Measurements from ENCODE around the gene COL25A1.

Gene COL25A1

GRCh38 chr4:108887034-108887433, 415.4 kb downstream of the COL25A1 start:
- DNase-seq, result no peak
- Histone ChIP-seq H3K4me3 (ENCODE audit: low read depth, low read length) (no peak overlapping the region), H3K27me3 (ENCODE audit: insufficient read depth, low read depth, severe bottlenecking) (no peaks in the 10 kb centered on the region), H3K9me3 (ENCODE audit: severe bottlenecking) (no peaks in the 10 kb centered on the region), H3K36me3 (no peaks in the 10 kb centered on the region), H3K27ac (no peak overlapping the region)
- TF ChIP-seq CTCF (IDR thresholded peaks at IDR 0.05; ENCODE audit: low read depth, low read length), result no peak

- no peak for TF ChIP-seq CTCF (IDR thresholded peaks at IDR 0.05; ENCODE audit: low read depth, low read length)
- Histone ChIP-seq H3K36me3 (no peaks in the 10 kb centered on the region), H3K9me3 (ENCODE audit: severe bottlenecking) (no peaks in the 10 kb centered on the region), H3K27ac (no peak overlapping the region), H3K4me3 (ENCODE audit: low read depth, low read length) (no peak overlapping the region), H3K27me3 (ENCODE audit: insufficient read depth, low read depth, severe bottlenecking) (no peaks in the 10 kb centered on the region)
- DNase-seq, result no peak
Observed at GRCh38 chr4:108885211-108885610, 417.2 kb downstream of the COL25A1 start.

- no peaks in the 10 kb centered on the region for H3K9me3 ChIP-seq (ENCODE audit: severe bottlenecking)
- peak; percentile 50 for DNase-seq
- H3K36me3 ChIP-seq, result no peaks in the 10 kb centered on the region
- no peak for TF ChIP-seq CTCF (IDR thresholded peaks at IDR 0.05; ENCODE audit: low read depth, low read length)
- H3K4me3 ChIP-seq (ENCODE audit: low read depth, low read length), result no peak overlapping the region
- H3K27me3 ChIP-seq (ENCODE audit: insufficient read depth, low read depth, severe bottlenecking), result no peaks in the 10 kb centered on the region
- H3K27ac ChIP-seq, result no peak overlapping the region
Observed at GRCh38 chr4:108884596-108884995, 417.9 kb downstream of the COL25A1 start.

GRCh38 chr4:108881986-108882385, 420.5 kb downstream of the COL25A1 start:
- Histone ChIP-seq H3K4me3 (ENCODE audit: low read depth, low read length) (no peak overlapping the region), H3K9me3 (ENCODE audit: severe bottlenecking) (no peaks in the 10 kb centered on the region), H3K27me3 (ENCODE audit: insufficient read depth, low read depth, severe bottlenecking) (no peaks in the 10 kb centered on the region), H3K36me3 (no peaks in the 10 kb centered on the region), H3K27ac (no peak overlapping the region)
- no peak for DNase-seq
- TF ChIP-seq CTCF (IDR thresholded peaks at IDR 0.05; ENCODE audit: low read depth, low read length), result no peak

- Histone ChIP-seq H3K36me3 (no peaks in the 10 kb centered on the region), H3K27ac (no peak overlapping the region), H3K9me3 (ENCODE audit: severe bottlenecking) (no peaks in the 10 kb centered on the region), H3K27me3 (ENCODE audit: insufficient read depth, low read depth, severe bottlenecking) (no peaks in the 10 kb centered on the region), H3K4me3 (ENCODE audit: low read depth, low read length) (no peak overlapping the region)
- DNase-seq, result no peak
- no peak for TF ChIP-seq CTCF (IDR thresholded peaks at IDR 0.05; ENCODE audit: low read depth, low read length)
Observed at GRCh38 chr4:108881190-108881589, 421.3 kb downstream of the COL25A1 start.

GRCh38 chr4:108878806-108879205, 423.7 kb downstream of the COL25A1 start:
- Histone ChIP-seq H3K4me3 (ENCODE audit: low read depth, low read length) (no peak overlapping the region), H3K27ac (no peak overlapping the region), H3K36me3 (no peaks in the 10 kb centered on the region), H3K9me3 (ENCODE audit: severe bottlenecking) (no peaks in the 10 kb centered on the region), H3K27me3 (ENCODE audit: insufficient read depth, low read depth, severe bottlenecking) (no peaks in the 10 kb centered on the region)
- no peak for DNase-seq
- no peak for TF ChIP-seq CTCF (IDR thresholded peaks at IDR 0.05; ENCODE audit: low read depth, low read length)

All from WERI-Rb-1 (cell line).